Astrocyte (in vitro differentiated cells and primary cell): ENCODE data around the gene CLEC16A. TPM values are rescaled to one million over a fixed set of nuclear protein-coding genes. Genes with fewer than 3 reads are reported as not detected.

Experiments used
- DNase-seq: peaks from one replicate; pipeline ENCODE4 v3.0.0-alpha.2; 2010; ENCODE audit warnings: low read depth
- FAIRE-seq: peaks from 2 replicates; lab custom pipeline; 2011; peaks lifted over from hg19 to GRCh38; lab: Jason Lieb, UNC
- H2AFZ ChIP-seq: 2 replicates; pipeline ENCODE4 v1.6.0; 2012; ENCODE audit warnings: low read depth, low read length, inconsistent platforms
- H3K27ac ChIP-seq: 2 replicates; pipeline ENCODE4 v1.5.1; 2011; ENCODE audit warnings: low read depth, low read length, inconsistent platforms
- H3K27me3 ChIP-seq: 2 replicates; pipeline ENCODE4 v1.6.0; 2011; ENCODE audit warnings: low read length, inconsistent platforms; ENCODE audit not compliant: insufficient read depth
- H3K36me3 ChIP-seq: 2 replicates; pipeline ENCODE4 v1.5.1; 2011; ENCODE audit warnings: low read length, inconsistent platforms; ENCODE audit not compliant: insufficient read depth
- H3K4me1 ChIP-seq: 2 replicates; pipeline ENCODE4 v1.5.1; 2011; ENCODE audit warnings: low read length, inconsistent platforms; ENCODE audit not compliant: insufficient read depth
- H3K4me2 ChIP-seq: 2 replicates; pipeline ENCODE4 v1.6.0; 2012; ENCODE audit warnings: low read length, inconsistent platforms
- H3K4me3 ChIP-seq: 2 replicates; pipeline ENCODE4 v1.5.1; 2011; ENCODE audit warnings: low read depth, mild to moderate bottlenecking, low read length, inconsistent platforms; ENCODE audit not compliant: insufficient read depth
- H3K79me2 ChIP-seq: 2 replicates; pipeline ENCODE4 v1.6.0; 2012; ENCODE audit warnings: mild to moderate bottlenecking, low read length, inconsistent platforms; ENCODE audit not compliant: insufficient read depth
- H3K9ac ChIP-seq: 2 replicates; pipeline ENCODE4 v1.6.0; 2012; ENCODE audit warnings: mild to moderate bottlenecking, low read length, inconsistent platforms
- H3K9me3 ChIP-seq: 2 replicates; pipeline ENCODE4 v1.5.1; 2012; ENCODE audit warnings: low read depth, mild to moderate bottlenecking, low read length, inconsistent platforms; ENCODE audit not compliant: insufficient read depth
- H4K20me1 ChIP-seq: 2 replicates; pipeline ENCODE4 v1.6.0; 2012; ENCODE audit warnings: low read length, inconsistent platforms; ENCODE audit not compliant: insufficient read depth
- H3K27ac Mint-ChIP-seq: one replicate; pipeline ENCODE4 v1.8.0; 2021; ENCODE audit warnings: mild to moderate bottlenecking, mixed read lengths; ENCODE audit not compliant: unreplicated experiment
- H3K27me3 Mint-ChIP-seq: one replicate; pipeline ENCODE4 v1.8.0; 2021; ENCODE audit warnings: low read depth, mixed read lengths; ENCODE audit not compliant: unreplicated experiment
- H3K36me3 Mint-ChIP-seq: one replicate; pipeline ENCODE4 v1.8.0; 2021; ENCODE audit warnings: low read depth, mixed read lengths; ENCODE audit not compliant: unreplicated experiment
- H3K4me1 Mint-ChIP-seq: one replicate; pipeline ENCODE4 v1.8.0; 2021; ENCODE audit warnings: low read depth, mixed read lengths; ENCODE audit not compliant: unreplicated experiment
- H3K4me3 Mint-ChIP-seq: one replicate; pipeline ENCODE4 v1.8.0; 2021; ENCODE audit warnings: mild to moderate bottlenecking, moderate library complexity, mixed read lengths; ENCODE audit not compliant: unreplicated experiment
- H3K9me3 Mint-ChIP-seq: one replicate; pipeline ENCODE4 v1.8.0; 2021; ENCODE audit warnings: mild to moderate bottlenecking, mixed read lengths; ENCODE audit not compliant: unreplicated experiment
- CTCF ChIP-seq: IDR thresholded peaks from 2 replicates; pipeline ENCODE4 v1.5.1; 2011; ENCODE audit warnings: low read depth, mild to moderate bottlenecking, inconsistent platforms, low read length, moderate library complexity; ENCODE audit not compliant: insufficient read depth
- EZH2 ChIP-seq: IDR thresholded peaks from 2 replicates; pipeline ENCODE4 v1.6.1; 2012; ENCODE audit warnings: mild to moderate bottlenecking, low read length, inconsistent platforms; ENCODE audit not compliant: insufficient read depth
- total RNA-seq: library from RNA; stranded (reverse); gene quantifications from 2 replicates; pipeline ENCODE4 v1.2.1, GENCODE V29; 2021

CLEC16A gene
- total RNA-seq, 1 donor from 2014 or later: 31.7 TPM

GRCh38 chr16:11032000-11032921, 87.9 kb downstream of the CLEC16A start:
- Histone ChIP-seq H3K9ac (no peak overlapping the region), H3K4me2 (peak overlapping the region; percentile 2), H2AFZ (no peak overlapping the region), H3K27me3 (no peaks in the 10 kb centered on the region), H3K36me3 (no peaks in the 10 kb centered on the region), H3K4me3 (no peak overlapping the region), H3K79me2 (no peaks in the 10 kb centered on the region), H3K9me3 (no peaks in the 10 kb centered on the region), H4K20me1 (no peaks in the 10 kb centered on the region), H3K27ac (no peak overlapping the region), H3K4me1 (peaks cover 3% of the 10 kb centered on the region)
- TF ChIP-seq EZH2 (no peak), CTCF (no peak)
- peak; percentile 68 for DNase-seq
- no peak for FAIRE-seq
- H3K9me3 Mint-ChIP-seq: peaks cover 21% of the 10 kb centered on the region
- H3K27ac Mint-ChIP-seq: no peak overlapping the region
- H3K27me3 Mint-ChIP-seq: no peaks in the 10 kb centered on the region
- peaks cover 9% of the 10 kb centered on the region for H3K4me1 Mint-ChIP-seq
- peaks cover 79% of the 10 kb centered on the region for H3K36me3 Mint-ChIP-seq
- H3K4me3 Mint-ChIP-seq: no peak overlapping the region

- Histone ChIP-seq H3K79me2 (no peaks in the 10 kb centered on the region), H3K4me1 (peaks cover 3% of the 10 kb centered on the region), H3K36me3 (no peaks in the 10 kb centered on the region), H3K9ac (no peak overlapping the region), H3K27me3 (no peaks in the 10 kb centered on the region), H3K4me2 (peak overlapping the region; percentile 2), H3K27ac (no peak overlapping the region), H2AFZ (no peak overlapping the region), H3K9me3 (no peaks in the 10 kb centered on the region), H3K4me3 (no peak overlapping the region), H4K20me1 (no peaks in the 10 kb centered on the region)
- Mint-ChIP-seq H3K27ac (no peak overlapping the region), H3K4me3 (no peak overlapping the region), H3K36me3 (peaks cover 76% of the 10 kb centered on the region), H3K27me3 (no peaks in the 10 kb centered on the region), H3K9me3 (peaks cover 16% of the 10 kb centered on the region), H3K4me1 (peaks cover 9% of the 10 kb centered on the region)
- FAIRE-seq (no peak), DNase-seq (peak; percentile 85)
- TF ChIP-seq EZH2 (no peak), CTCF (no peak)
These were observed 88.5 kb downstream of the CLEC16A start for GRCh38 chr16:11032922-11033291.
